Kidney (tissue), 14 donors: Measurements from ENCODE around the gene ASCL4. TPM values are rescaled to one million over a fixed set of nuclear protein-coding genes. Genes with fewer than 3 reads are reported as not detected.

Source experiments
- DNase-seq, 5 donors: peaks; one replicate each; pipeline ENCODE4 v3.0.0-alpha.2; 2013 to 2020
- FAIRE-seq: peaks from 2 replicates; lab custom pipeline; 2012; peaks lifted over from hg19 to GRCh38; lab: Jason Lieb, UNC
- H3K27ac ChIP-seq, 2 donors: one replicate each; pipeline ENCODE4 v1.7.0; 2013; ENCODE audit warnings: low read depth in 2 of 2, low read length in 2 of 2, inconsistent platforms in 1 of 2
- H3K27me3 ChIP-seq: one replicate; pipeline ENCODE4 v1.7.1; 2013; ENCODE audit warnings: low read length, inconsistent platforms; ENCODE audit not compliant: control insufficient read depth, insufficient read depth
- H3K36me3 ChIP-seq, 3 donors: one replicate each; pipeline versions ENCODE4 v1.7.0 to v1.7.1; 2013; ENCODE audit warnings: low read length in 3 of 3, control low read depth in 1 of 3, inconsistent platforms in 1 of 3; ENCODE audit not compliant: insufficient read depth in 3 of 3, control insufficient read depth in 2 of 3
- H3K4me1 ChIP-seq, 3 donors: one replicate each; pipeline versions ENCODE4 v1.7.0 to v1.7.1; 2013; ENCODE audit warnings: low read length in 3 of 3, inconsistent platforms in 1 of 3, low read depth in 1 of 3; ENCODE audit not compliant: control insufficient read depth in 2 of 3, insufficient read depth in 2 of 3
- H3K4me3 ChIP-seq, 3 donors: one replicate each; pipeline versions ENCODE4 v1.7.0 to v1.8.1; 2013; ENCODE audit warnings: low read length in 3 of 3, control low read depth in 1 of 3, inconsistent platforms in 1 of 3
- H3K9ac ChIP-seq, 3 donors: one replicate each; pipeline versions ENCODE4 v1.7.0 to v1.7.1; 2013; ENCODE audit warnings: low read length in 3 of 3, control low read depth in 1 of 3, inconsistent platforms in 1 of 3
- H3K9me3 ChIP-seq, 3 donors: one replicate each; pipeline versions ENCODE4 v1.7.0 to v1.7.1; 2013; ENCODE audit warnings: low read length in 3 of 3, control low read depth in 1 of 3, inconsistent platforms in 1 of 3; ENCODE audit not compliant: control insufficient read depth in 2 of 3, insufficient read depth in 1 of 3
- CTCF ChIP-seq: IDR thresholded peaks from 3 replicates; pipeline ENCODE4 v1.5.1; 2012; ENCODE audit warnings: mild to moderate bottlenecking, moderate library complexity, borderline replicate concordance; ENCODE audit not compliant: insufficient read depth; ENCODE audit errors: extremely low read depth
- intact Hi-C: fragments of 100-400 bp; cut with DNase I; formaldehyde crosslinking; loops from one replicate; pipeline ENCODE4 v1.11.1; 2022
- polyA plus RNA-seq: library from polyadenylated mRNA; stranded (reverse); fragments of 350-450 nt; fragmentation: Illumina TruSeq; extraction: RNeasy Lipid Tissue Mini Kit (QIAGEN cat#74804); gene quantifications from one replicate; pipeline ENCODE4 v1.2.3, GENCODE V29; 2014; ENCODE audit warnings: low read depth, low replicate concordance; ENCODE audit not compliant: insufficient read depth
- total RNA-seq: library from RNA; stranded (reverse); fragmentation: NEBNext Ultra II Directional; extraction: Animal tissue kit (Norgen Biotek cat#: 25700); gene quantifications from one replicate; pipeline ENCODE4 v1.2.1, GENCODE V29; 2021
- donor health status: control.
- donor health status: control.
- donor health status: control.
- donor health status: control.
- donor health status: control.
- donor health status: DM: yes; HTN: yes; CAD: no.
- donor health status: Normal renal cell carcinoma (clear cell type).

Gene ASCL4
- total and polyA plus RNA-seq, 2 donors from 2014 or later = not detected

GRCh38 chr12:107779077-107779831 is 4.8 kb downstream of the ASCL4 start:
- intact Hi-C loops = no loop called here
- H3K27ac ChIP-seq = no peak overlapping the region
- TF ChIP-seq CTCF = no peak
- H3K9me3 ChIP-seq = no peaks in the 10 kb centered on the region
- FAIRE-seq (no peak), DNase-seq (peak in 1 of 5 donors; percentile 2)
- H3K4me3 ChIP-seq = no peak overlapping the region
- peaks cover 0 to 2% (median 0%) of the 10 kb centered on the region in 3 donors for H3K4me1 ChIP-seq
- H3K36me3 ChIP-seq = no peaks in the 10 kb centered on the region
- H3K9ac ChIP-seq = no peak overlapping the region
- peaks cover 23% of the 10 kb centered on the region for H3K27me3 ChIP-seq

GRCh38 chr12:107780298-107780697 is 5.8 kb downstream of the ASCL4 start:
- H3K36me3 ChIP-seq = no peaks in the 10 kb centered on the region
- peaks cover 15% of the 10 kb centered on the region for H3K27me3 ChIP-seq
- peaks cover 0 to 1% (median 0%) of the 10 kb centered on the region in 3 donors for H3K4me1 ChIP-seq
- FAIRE-seq = no peak
- no peak overlapping the region for H3K4me3 ChIP-seq
- no peaks in the 10 kb centered on the region for H3K9me3 ChIP-seq
- TF ChIP-seq CTCF = no peak
- H3K9ac ChIP-seq = no peak overlapping the region
- DNase-seq = no peak
- H3K27ac ChIP-seq = no peak overlapping the region
- intact Hi-C loops = no loop called here

GRCh38 chr12:107782067-107782466 is 7.6 kb downstream of the ASCL4 start:
- TF ChIP-seq CTCF = no peak
- intact Hi-C loops = no loop called here
- no peak overlapping the region for H3K27ac ChIP-seq
- FAIRE-seq = no peak
- peaks cover 5% of the 10 kb centered on the region for H3K27me3 ChIP-seq
- H3K36me3 ChIP-seq = no peaks in the 10 kb centered on the region
- H3K9me3 ChIP-seq = no peaks in the 10 kb centered on the region
- H3K4me1 ChIP-seq = no peaks in the 10 kb centered on the region
- H3K4me3 ChIP-seq = no peak overlapping the region
- H3K9ac ChIP-seq = no peak overlapping the region
- no peak for DNase-seq
